Measurements from ENCODE around the gene KCTD12. TPM values are rescaled to one million over a fixed set of nuclear protein-coding genes. Genes with fewer than 3 reads are reported as not detected.
"Not testable (repeated sequence)": the region's sequence is repeated elsewhere in the genome, so short reads cannot be mapped to it uniquely, and the experiment has no call there.

KCTD12 gene
- total RNA-seq, 4 donors from 2014 or later, result 27.3 to 61.7 (median 35.3) TPM

DNA sequence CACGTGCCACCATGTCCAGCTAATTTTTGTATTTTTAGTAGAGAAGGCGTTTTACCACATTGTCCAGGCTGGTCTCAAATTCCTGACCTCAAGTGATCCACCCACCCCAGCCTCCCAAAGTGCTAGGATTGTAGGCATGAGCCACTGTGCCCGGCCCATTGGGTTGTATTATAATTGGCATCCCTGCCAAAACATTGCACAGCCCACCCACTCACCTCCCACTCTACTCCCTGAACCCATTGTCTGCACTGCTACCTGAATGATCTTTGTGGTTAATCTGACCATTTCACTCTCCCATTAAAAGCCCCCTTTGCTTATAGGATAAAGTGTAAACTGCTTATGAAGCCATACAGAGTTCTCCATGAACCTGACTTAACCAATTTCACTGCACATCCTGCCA, 26.3 kb upstream of the KCTD12 start:
- H3K9me3 ChIP-seq, result no peaks in the 10 kb centered on the region
- DNase-seq (ENCODE audit: low spot score in 2 of 2), result no peak
- H3K27ac ChIP-seq, result no peak overlapping the region
- no peaks in the 10 kb centered on the region for H3K36me3 ChIP-seq
- H3K27me3 ChIP-seq, result no peaks in the 10 kb centered on the region
- 97% methylated on average over 3 of the region's 3 CpGs for WGBS
- TF ChIP-seq EP300 (IDR thresholded peaks at IDR 0.05) (no peak), POLR2A (IDR thresholded peaks at IDR 0.05) (no peak), POLR2AphosphoS5 (IDR thresholded peaks at IDR 0.05) (no peak)
- TF ChIP-seq, protein P1, sequence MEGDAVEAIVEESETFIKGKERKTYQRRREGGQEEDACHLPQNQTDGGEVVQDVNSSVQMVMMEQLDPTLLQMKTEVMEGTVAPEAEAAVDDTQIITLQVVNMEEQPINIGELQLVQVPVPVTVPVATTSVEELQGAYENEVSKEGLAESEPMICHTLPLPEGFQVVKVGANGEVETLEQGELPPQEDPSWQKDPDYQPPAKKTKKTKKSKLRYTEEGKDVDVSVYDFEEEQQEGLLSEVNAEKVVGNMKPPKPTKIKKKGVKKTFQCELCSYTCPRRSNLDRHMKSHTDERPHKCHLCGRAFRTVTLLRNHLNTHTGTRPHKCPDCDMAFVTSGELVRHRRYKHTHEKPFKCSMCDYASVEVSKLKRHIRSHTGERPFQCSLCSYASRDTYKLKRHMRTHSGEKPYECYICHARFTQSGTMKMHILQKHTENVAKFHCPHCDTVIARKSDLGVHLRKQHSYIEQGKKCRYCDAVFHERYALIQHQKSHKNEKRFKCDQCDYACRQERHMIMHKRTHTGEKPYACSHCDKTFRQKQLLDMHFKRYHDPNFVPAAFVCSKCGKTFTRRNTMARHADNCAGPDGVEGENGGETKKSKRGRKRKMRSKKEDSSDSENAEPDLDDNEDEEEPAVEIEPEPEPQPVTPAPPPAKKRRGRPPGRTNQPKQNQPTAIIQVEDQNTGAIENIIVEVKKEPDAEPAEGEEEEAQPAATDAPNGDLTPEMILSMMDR (IDR thresholded peaks at IDR 0.05), result no peak
- H3K4me3 ChIP-seq, result no peak overlapping the region
- H3K4me1 ChIP-seq, result peaks cover 5% of the 10 kb centered on the region

DNA sequence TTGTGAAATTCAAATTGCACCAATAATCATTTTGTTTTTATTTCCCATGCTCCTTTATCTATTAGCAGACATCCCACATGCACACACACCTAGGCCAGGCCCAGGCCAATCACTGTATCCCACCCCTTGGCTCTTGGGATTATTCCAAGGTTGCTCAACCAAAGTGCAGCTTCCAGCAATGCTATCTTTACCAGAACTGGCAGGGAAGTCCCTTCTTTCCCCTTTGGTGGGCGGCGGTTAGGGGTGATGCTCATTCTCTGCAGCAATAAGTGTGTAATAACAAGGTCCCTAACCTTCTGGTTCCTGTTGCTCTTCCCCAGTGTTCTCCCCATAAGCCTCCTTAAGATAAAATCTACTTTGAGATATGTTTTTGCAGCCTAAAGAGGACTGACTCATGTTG, 18.3 kb upstream of the KCTD12 start:
- H3K27ac ChIP-seq, result no peak overlapping the region
- no peak for TF ChIP-seq POLR2A (IDR thresholded peaks at IDR 0.05)
- no peak for TF ChIP-seq EP300 (IDR thresholded peaks at IDR 0.05)
- TF ChIP-seq, protein P1 (IDR thresholded peaks at IDR 0.05), result no peak
- no peak for TF ChIP-seq POLR2AphosphoS5 (IDR thresholded peaks at IDR 0.05)
- H3K36me3 ChIP-seq, result no peaks in the 10 kb centered on the region
- 34% methylated on average over 2 of the region's 2 CpGs for WGBS
- H3K4me1 ChIP-seq, result no peaks in the 10 kb centered on the region
- no peak for DNase-seq (ENCODE audit: low spot score in 2 of 2)
- no peak overlapping the region for H3K4me3 ChIP-seq
- H3K9me3 ChIP-seq, result no peaks in the 10 kb centered on the region
- no peaks in the 10 kb centered on the region for H3K27me3 ChIP-seq

GRCh38 chr13:76903544-76904162, 17.4 kb upstream of the KCTD12 start:
- Histone ChIP-seq H3K4me3 (no peak overlapping the region), H3K4me1 (no peaks in the 10 kb centered on the region), H3K27ac (no peak overlapping the region), H3K27me3 (no peaks in the 10 kb centered on the region), H3K9me3 (no peaks in the 10 kb centered on the region), H3K36me3 (no peaks in the 10 kb centered on the region)
- WGBS, result 22% methylated on average over 3 of the region's 3 CpGs
- no peak for DNase-seq (ENCODE audit: low spot score in 2 of 2)
- TF ChIP-seq POLR2A (IDR thresholded peaks at IDR 0.05), result no peak
- no peak for TF ChIP-seq EP300 (IDR thresholded peaks at IDR 0.05)
- no peak for TF ChIP-seq POLR2AphosphoS5 (IDR thresholded peaks at IDR 0.05)
- TF ChIP-seq, protein P1 (IDR thresholded peaks at IDR 0.05), result peak; percentile 97 to 98

GRCh38 chr13:76899066-76899465, 12.9 kb upstream of the KCTD12 start:
- H3K4me1 ChIP-seq; H3K9me3 ChIP-seq; H3K4me3 ChIP-seq; DNase-seq (ENCODE audit: low spot score in 2 of 2); H3K27me3 ChIP-seq; H3K27ac ChIP-seq; H3K36me3 ChIP-seq: not testable (repeated sequence)
- 94% methylated on average over 4 of the region's 4 CpGs for WGBS

DNA sequence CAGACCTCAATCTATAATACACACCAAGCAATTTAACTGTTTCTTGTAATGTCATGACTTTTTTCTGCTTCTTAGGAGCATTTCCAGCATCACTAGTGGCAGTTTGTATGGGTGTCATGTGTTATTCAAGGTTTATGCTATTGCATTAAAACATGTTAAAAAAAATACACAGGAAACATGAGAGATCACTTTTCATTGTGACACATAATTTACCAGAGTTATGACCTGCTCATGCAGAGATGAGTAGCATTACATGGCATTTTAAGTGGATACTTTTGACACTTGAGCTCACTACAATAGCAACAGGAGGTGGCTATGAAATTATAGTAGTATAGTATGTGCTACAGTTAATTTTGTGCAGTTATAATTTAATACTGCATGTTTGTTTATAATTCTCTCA, 11.0 kb upstream of the KCTD12 start:
- not testable (repeated sequence) for DNase-seq (ENCODE audit: low spot score in 2 of 2); H3K4me1 ChIP-seq; H3K4me3 ChIP-seq; H3K27me3 ChIP-seq; H3K27ac ChIP-seq; H3K36me3 ChIP-seq; H3K9me3 ChIP-seq

- WGBS, result 57% methylated on average over 2 of the region's 2 CpGs
- Histone ChIP-seq H3K36me3 (no peaks in the 10 kb centered on the region), H3K27me3 (no peaks in the 10 kb centered on the region), H3K4me3 (no peak overlapping the region), H3K4me1 (no peaks in the 10 kb centered on the region), H3K27ac (no peak overlapping the region), H3K9me3 (peaks cover 6% of the 10 kb centered on the region)
- TF ChIP-seq EP300 (IDR thresholded peaks at IDR 0.05) (no peak), POLR2A (IDR thresholded peaks at IDR 0.05) (no peak), POLR2AphosphoS5 (IDR thresholded peaks at IDR 0.05) (no peak)
- TF ChIP-seq, protein P1 (IDR thresholded peaks at IDR 0.05), result no peak
- no peak for DNase-seq (ENCODE audit: low spot score in 2 of 2)
Observed at GRCh38 chr13:76894401-76895110, 8.4 kb upstream of the KCTD12 start.
